HG02973 (cell line): Measurements from ENCODE around the gene MRTFA.

ENCODE experiments used
- ATAC-seq: cut with Tn5 transposase; IDR thresholded peaks from one replicate; pipeline ENCODE4 v1.9.1; 2021; ENCODE audit warnings: moderate library complexity; ENCODE audit not compliant: unreplicated experiment

The MRTFA gene

DNA sequence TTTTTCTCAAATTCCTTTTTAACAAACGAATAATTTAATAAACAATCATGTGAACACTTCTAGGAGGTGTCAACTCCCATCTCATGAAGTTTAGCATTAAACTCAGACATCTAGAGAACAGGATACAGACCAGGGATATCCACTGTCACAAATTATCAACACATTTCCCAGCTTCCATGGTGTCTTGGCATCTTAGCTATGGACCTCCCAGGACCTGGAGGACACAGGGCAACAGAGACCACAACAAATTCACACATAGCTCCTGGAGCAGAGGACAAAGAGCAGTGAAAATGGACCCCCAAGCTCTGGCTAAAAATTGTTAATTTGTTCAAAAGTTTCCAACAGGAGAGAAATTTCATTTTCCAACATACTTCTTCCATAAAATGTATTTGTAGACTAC lies 163.9 kb downstream of the MRTFA start:
- no peak for ATAC-seq

DNA sequence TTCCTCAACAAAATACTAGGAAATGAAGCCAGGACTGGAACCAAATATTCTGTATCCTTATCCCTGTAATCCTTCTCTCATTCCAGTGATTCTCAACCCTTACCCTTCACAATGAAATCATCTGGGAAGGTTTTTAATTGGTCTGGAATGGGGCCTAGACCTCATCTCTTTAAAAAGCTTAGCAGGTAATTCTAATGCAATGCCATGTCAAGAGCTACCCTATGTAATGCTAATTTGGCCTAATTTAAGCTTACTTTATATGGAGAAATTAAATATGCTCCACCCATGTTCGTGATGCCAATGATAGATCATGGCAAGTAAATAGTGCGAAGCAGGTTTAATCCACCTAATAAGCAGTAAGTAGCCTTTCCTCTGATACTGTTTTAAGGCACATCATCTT lies 164.5 kb downstream of the MRTFA start:
- ATAC-seq: no peak

DNA sequence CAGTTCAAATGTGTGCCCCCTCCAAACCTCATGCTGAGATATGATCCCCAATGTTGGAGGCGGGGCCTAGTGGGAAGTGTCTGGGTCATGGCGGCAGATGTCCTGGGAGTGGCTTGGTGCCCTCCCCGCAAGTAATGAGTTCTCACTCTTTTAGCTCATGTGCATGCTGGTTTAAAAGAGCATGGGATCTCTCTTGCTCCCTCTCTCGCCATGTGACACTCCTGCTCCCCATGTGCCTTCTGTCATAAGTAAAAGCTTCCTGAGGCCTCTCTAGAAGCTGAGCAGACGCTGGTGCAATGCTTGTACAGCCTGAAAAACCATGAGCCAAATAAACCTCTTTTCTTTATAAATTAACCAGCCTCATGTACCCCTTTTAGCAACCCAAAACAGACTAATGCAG lies 167.3 kb downstream of the MRTFA start:
- no peak for ATAC-seq

DNA sequence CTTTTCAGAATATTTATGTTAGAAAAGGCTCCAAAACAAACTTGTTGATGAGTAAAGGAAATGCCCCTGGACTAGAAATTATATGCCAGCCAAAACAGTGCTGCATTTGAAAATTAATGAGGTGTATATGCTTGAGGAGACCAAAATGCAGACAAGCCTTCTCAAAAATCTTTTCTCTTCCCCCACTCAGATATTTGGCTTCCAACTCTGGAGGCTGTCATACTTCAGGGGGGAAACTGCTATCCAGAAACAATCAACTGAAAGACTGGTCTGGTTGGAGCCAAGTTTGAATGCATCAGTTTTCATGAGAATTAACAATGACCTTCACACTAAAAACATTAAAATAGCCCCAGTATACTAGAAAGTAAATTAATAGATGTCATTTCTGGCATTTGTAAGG lies 167.9 kb downstream of the MRTFA start:
- ATAC-seq: no peak

DNA sequence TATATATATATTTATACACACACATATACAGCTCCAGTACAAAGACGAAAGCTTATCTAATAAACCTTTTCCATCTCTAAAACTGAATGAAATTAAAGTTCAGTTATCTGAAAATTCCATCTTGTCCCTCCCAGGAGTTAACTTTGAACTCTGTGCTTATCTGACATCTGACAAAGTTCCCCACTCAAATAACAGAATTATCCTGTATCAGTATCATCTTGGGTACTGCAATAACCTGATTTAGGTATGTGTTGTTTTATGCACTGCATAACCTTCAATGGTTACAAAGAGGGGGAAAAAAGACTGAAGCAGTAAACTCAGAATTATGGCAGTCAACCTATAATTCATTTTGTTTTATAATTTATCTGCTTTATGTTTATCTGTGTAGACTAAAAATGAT lies 169.5 kb downstream of the MRTFA start:
- ATAC-seq: no peak

DNA sequence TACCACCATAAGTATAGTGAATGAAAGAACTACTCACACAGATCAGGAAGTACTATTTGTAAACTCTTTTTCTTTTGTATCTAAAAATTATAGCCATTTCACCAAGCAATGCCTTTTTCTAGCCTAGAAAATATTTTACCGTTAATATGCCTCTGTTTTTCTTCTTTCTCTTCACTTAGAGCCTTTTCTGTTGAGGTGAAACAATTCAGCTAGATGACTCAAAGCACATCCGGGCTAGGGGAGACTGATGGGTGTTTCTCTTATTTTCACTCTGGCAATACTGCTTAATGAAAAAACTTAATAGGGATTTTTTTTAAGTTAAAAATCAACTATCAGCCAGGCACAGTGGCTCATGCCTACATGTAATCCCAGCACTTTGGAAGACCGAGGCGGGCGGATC lies 172.8 kb downstream of the MRTFA start:
- no peak for ATAC-seq

DNA sequence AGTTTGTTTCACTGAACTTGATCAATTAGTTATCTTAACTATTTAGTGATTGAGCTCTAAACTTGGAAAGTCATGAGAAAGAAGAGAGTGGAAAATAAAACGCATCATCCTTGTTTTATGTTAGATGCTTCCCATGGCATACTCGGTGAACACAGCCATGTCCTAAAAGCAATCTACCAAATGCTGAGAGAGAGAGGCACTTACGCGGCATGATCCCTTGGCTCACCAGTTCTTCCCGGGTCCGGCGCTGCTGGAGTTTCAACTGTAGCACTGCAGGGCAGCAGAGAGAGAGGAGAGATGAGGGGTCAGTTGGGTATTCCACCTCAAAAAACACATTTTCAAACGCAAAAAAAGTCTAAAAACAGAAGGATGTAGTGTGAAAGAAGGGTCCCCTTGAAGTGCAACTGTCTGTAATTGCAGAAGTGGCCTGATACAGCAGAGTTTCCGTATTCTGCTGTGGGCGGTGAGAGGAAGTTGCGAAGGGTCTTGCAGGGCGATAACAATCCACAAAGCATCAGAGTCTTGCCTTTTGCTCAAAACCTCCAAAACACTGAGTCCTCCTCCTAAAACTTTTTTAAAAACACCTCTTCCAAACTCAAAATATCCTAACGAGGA lies 173.4 kb downstream of the MRTFA start:
- ATAC-seq: no peak

DNA sequence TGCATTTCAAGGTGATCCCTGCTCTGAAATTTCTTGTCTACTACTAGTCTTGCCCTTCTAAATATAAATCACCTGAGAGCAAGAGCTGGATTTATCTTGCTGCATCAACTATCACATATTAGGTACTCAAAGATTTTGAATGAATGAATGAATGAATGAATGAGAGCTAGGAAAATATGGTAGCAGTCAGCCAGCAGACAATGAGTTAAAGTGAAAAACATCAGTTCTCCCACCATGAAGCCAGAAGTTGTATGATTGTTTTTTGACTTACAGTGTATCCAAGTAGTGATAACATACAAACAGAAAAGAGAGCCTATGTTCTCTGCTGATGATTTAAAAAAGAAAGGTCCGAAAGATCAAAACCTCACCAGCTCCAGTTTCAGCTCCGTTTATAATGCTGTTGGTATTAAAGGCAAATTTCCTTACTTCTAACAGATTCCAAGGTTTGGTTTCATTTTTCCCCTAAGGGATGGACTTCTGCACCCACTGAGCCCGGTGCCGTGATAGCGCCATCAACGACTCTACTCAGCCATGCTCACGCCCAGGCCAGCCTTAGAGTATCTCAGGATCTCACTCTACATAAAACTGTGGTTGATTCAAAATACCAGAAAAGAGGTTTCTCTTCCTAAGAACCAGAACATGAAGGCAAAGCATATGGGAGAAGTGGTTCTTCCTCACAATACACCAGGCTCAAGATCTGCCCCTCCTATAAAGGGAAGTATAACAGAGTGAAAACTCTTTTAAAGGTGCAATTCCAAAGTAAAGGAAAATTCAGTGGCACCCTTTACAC lies 174.1 kb downstream of the MRTFA start:
- no peak for ATAC-seq

DNA sequence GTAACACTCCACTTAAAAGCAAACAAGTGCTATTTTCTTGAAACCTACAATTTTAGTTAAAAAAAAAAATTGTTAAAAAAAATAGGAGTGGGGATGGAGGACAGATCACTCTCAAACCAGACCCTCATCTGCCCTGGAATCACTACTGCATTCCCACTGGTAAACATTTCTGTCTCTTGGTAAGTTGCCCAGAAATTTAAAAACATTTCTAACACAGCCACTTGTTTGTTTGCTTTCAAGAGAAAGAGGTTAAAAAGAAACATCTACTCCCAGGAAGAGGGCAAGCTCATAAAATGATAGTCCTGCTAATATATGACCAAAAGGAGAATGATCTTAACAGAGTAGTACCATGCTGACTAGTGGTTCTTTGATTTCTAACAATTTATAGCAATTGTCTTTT lies 182.8 kb downstream of the MRTFA start:
- no peak for ATAC-seq

DNA sequence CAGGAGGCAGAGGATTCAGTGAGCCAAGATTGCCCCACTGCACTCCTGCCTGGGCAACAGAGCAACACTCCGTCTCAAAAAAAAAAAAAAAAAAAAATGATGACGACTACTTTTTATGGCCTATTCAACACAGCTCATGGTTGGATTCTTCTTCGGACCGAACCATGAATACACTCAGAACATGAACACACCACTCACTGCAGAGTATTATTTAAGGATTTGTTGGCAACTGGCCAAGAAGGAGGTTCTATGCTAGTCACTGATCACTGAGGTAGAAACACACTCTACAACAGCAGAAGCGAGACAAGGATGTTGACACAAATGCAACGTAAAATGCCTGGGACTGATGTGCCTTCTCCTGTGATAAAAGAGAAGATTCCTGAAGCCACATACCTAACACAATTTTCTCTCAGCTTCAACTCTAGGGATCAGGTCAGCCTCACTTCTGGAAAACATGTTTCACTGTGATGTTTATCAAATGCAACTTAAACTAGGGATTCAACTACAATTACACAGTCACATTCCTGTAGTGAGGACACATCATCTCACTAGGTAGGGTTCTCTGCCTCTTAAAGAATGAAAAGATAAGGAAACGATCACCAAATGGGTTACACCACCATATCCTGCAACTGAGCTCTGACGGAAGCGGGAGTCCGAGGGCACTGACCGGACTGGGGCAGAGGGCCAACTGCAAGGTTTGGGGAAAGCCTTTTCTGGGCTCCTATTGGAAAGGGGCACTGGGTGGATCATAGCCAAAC lies 183.6 kb downstream of the MRTFA start:
- ATAC-seq: no peak

DNA sequence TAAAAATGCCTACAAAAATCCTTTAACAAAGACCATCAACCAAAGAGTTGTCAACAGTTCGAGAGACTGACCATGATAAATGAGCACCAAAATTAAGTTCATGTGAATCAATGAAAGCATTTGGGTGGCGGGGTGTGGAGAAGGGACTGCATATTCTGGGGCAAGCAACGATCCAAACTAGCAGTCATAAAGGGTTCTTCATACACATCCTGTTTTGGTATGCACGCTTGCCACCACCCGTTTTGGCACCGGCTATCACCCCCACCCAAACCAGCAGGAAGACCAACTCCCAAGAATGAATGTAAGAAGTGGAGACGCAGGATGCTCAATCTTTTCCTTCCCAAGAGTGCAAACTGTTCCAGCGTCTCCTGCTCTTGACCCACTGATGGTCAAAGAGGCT lies 185.3 kb downstream of the MRTFA start:
- ATAC-seq: no peak

DNA sequence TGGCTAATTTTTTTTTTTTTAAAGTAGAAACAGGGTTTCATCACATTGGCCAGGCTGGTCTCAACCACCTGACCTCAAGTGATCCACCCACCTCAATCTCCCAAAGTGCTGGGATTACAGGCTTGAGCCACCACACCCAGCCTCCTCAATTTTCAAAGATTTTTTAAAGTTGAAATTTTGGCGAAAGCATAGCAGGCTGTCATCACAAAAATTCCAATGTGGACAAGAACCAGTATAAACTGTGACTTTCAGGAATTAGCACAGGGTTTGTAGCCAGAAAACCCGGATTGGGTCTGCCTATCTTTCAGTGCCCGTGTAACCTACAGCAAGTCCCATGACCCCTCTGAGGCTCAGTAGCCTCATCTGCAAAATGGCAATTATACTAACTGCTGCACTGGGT lies 185.9 kb downstream of the MRTFA start:
- ATAC-seq: no peak

DNA sequence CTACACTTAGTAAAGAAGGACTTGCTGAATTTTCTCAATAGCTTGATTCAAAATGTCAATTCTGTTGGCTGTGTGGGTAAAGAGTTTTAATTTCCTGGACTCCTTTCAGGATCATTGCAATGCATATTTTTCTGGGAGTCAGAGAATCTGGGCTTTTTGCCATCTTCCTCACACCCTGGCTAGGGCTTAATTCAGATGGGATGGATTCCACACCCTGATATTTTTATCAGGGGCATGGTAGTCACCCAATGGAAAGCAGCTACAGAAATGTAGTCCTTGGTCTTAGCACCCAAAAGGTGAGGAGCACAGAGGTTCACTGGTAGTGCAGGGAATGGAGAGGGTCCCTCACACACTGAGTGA lies 186.9 kb downstream of the MRTFA start:
- no peak for ATAC-seq

DNA sequence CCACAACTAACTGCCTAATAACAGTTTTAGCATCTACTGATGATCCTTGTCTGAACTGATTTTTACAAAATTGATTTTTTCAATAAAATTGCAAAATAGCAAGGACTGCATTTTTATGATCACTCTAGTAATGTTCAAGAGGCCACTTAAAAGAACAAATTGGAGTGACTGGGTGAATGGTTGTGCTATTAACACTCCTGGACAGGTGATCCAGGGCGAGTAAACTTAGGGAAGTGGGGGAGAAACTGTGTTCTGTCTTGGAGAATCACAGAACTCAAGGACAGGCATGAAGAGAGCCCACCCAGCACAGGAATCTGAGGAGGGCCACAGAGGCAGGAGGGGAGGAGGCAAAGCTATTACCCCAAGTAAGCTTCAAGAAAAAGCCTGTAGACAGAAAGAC lies 190.3 kb downstream of the MRTFA start:
- no peak for ATAC-seq

DNA sequence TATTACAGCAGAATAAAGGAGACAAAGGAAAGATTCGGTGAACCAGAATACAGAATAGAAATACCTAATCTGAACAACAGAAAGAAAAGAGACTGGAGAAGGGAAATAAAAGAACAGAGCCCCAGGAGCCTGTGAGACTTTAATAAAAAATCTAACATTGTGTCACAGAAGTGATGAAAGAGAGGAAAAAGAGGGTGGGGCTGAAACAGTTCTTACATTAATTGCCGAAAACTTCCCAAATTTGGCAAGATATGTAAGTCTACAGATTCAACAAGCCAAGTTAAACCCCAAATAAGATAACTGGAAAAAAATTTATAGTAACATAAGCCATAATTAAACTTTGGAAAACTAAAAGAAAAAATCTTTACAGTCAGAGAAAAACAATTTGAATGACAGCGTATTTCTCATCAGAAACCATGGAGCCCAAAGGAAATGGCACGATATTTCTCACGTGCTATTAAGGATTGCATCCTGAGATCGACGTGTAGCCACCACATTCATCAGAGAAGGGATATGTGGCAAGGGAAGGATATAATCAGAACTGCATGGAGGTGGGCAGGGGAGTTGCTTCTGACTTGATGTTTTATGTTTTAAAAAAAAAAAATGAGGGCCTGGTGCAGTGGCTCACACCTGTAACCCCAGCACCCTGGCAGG lies 192.2 kb downstream of the MRTFA start:
- no peak for ATAC-seq

DNA sequence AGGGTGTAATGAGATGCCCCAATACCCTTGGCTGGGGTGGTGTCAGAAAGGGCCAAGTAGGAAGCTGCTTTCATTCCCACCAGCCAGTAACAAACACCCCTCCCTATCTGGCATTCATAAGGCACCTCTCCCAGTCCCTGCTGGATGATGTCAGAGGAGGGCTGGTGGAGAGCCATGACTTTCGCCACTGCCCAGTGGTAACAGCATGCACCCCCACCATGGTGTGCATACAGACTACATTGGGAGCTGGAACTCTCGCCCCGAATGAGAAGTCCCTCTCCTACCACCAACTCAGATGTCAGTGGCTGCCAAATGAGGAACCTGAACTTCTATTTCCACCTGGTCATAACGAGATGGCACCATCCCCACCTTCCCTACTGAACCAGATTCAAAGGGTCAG lies 192.8 kb downstream of the MRTFA start:
- no peak for ATAC-seq

DNA sequence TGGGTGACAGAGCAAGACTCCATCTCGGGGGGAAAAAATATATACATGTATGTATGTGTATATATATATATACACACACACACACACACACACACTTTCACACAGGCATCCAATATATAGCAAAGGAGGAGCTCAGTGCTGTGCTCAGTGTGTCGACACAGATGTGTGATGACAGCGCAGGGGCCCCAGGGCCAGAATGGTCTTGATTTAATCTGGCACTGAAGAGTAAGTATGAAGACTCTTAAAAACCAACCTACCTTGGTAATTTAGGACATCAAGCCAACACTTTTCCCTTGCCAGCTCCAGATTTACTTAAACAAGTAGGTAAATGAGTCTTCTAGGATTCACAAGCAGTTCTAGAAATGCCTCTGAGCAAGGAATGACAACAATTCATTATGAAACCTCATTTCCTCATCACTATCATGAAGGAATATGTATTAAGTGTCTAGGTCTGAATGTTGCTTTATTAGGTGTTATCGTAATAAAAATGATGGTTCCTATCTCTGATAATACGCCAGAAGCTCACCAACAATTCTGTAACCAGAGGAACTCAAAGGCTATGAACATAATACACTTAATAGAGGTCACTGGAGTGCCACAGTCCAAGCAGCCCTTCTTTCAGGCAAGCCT lies 194.6 kb downstream of the MRTFA start:
- no peak for ATAC-seq

DNA sequence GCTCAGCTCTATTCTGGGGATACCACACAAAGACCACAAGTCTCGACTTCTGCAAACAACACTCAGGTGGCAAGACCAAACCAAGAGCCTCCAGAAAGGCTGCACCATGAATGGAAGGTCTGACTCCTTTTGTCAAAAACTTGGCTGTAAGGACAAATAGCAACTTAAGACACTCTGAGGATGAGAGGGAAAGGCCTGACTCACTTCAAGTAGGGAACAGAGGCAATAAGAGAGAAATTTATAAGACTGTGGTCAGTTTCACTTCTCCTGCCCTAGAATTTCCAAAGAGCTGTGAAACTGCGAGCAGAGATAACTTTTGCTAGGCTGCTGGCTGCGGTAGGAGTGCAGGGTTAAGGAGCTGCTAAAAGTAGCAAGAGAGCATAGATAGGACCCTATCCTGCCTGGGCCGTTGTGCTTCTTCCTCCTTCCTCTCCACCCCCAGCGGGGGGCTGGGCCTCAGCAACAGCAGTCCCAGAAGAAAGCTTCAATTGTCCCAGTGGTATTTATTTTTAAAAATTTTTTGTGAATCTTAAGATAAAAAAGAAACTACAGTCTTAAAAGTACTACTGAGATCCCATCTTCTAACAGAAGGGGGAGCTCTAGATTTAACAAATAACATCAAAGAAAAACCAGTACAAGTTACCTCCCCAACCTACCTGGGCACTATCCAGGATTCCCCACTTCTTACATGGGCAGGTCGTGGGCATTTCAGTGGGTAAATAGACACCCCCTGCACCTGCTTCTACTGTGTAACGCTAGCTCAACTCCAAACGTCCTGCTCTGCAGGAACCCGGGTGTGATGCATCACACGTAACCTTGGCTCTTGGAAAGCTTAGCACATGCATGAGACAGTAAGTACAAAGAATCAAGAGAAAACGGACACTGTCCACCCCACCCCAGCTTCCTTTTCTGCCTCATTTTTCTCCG lies 199.8 kb downstream of the MRTFA start:
- peak; percentile 52 for ATAC-seq

DNA sequence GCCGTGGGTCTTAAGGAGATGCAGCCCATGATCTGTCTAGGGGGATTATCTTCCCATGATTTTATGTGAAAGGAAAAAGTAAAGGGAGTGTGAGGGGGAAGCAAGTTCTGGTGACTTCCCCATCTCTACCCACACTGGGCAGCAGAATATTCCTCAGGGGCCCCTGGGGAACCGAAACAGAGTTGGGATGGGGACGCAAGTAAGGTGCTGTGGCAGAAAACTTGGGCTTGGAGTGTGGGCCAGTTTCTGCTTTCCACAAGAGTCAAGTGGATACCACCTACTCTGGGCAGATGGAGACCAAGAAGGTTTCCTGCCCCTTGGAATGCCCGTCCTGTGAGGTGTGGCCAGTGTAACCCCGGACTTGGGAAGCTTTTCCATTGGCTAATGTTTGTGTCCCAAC lies 201.8 kb downstream of the MRTFA start:
- ATAC-seq: no peak

DNA sequence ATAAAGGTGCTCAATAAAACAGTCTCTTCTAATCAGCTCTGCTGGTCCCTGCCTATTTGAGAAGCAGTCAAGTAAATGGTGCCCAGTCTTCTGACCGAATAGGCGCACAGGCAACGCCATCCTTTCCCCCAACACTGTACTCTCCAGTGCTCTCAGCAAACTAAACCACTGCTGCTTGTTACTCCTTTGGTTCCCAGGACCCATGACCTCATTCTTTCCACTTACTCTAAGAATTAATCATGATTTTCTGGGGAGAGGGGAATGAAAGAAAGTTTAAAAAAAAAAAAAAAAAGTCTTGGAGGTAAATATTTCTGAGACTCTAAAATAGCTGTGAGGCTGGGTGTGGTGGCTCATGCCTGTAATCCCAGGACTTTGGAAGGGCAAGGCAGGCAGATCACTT lies 202.4 kb downstream of the MRTFA start:
- no peak for ATAC-seq
